IPS-18c (cell line): ENCODE results near the gene TIMP3.

ENCODE experiments used
- H3K4me3 ChIP-seq: 2 replicates; pipeline ENCODE4 v1.7.0; 2013; ENCODE audit warnings: low read depth, mild to moderate bottlenecking, low read length, moderate library complexity; ENCODE audit not compliant: insufficient read depth
- H3K9me3 ChIP-seq: one replicate; pipeline ENCODE4 v1.6.1; 2013; ENCODE audit warnings: mild to moderate bottlenecking, low read length, moderate library complexity; ENCODE audit not compliant: control insufficient read depth, insufficient read depth

Gene TIMP3

DNA sequence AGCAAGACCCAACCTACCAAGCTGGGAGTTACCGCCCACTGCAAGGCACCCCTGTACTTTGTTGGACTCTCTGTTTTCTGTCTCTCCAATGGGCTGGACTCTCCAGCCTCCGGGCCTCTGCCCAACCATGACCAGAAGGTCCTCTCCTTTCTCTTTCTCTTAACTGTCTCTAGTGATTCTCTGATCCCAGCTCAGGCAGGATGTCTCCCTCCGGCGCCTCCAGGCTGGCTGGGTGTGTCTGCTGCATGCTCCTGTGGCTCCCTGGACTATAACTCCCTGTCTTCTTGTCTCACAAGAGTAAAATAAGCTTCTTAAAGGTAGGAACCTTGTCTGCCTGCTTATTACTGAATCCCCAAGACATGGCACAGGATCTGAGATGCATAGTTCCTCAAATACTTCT lies 36.3 kb downstream of the TIMP3 start:
- H3K4me3 ChIP-seq: no peak overlapping the region
- no peaks in the 10 kb centered on the region for H3K9me3 ChIP-seq

DNA sequence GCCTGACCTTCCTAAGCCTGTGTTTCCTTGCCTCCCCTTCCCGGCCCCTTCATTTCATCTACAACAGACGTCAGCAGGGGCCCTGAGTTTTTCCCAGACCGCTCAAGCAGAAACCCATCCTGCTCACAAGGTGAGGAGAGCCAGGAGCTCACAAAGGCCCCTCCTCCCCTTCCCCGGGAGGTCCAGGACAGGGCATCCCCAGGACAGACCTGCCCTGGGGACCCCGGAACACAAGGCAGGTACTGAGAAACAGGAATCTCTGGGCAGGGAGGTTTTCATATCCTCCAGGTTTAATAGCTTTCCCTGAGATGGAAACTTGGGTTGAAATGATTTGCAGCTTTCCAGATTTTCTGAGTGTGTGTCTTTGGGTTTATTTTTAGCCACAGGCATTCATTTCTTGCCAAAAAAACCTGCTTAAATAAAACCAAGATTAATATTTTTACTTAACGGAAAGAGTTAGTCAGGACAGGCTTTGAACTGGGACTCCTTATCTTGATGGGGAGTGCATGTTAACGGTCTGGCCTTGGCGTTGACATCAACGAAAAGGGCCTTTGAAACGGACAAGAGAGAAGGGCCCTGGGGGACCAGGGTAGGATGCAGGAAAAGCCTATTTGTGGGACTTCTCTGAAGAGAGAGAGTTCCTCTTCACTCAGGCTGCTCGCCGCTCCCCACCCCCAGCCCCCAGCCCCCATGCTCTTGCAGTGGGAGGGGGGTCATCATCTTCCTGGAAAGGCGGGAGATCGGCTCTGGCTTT lies 38.5 kb downstream of the TIMP3 start:
- H3K4me3 ChIP-seq: no peak overlapping the region

DNA sequence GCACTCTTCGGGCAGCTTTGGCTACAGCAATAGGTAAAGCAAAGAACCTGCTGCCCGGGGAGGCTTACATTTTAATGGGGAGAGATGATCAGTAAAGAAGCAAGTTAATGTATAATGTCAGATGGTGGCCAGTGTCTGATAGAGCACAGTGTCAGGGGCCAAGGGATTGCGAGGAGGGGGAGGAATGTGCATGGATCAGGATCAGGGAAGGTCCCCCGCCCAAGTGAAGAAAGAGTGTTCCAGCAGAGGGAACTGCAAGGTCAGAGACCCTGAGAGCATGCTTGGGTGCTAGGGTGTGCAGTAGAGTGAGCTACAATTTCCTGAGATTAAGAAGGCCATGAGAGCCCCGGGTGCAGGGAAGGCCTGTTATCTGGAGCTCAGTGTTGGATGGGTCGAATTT lies 39.7 kb downstream of the TIMP3 start:
- H3K4me3 ChIP-seq: no peak overlapping the region
- no peaks in the 10 kb centered on the region for H3K9me3 ChIP-seq

More for the DNA sequence above, 38.5 kb downstream of the TIMP3 start:
- no peaks in the 10 kb centered on the region for H3K9me3 ChIP-seq

DNA sequence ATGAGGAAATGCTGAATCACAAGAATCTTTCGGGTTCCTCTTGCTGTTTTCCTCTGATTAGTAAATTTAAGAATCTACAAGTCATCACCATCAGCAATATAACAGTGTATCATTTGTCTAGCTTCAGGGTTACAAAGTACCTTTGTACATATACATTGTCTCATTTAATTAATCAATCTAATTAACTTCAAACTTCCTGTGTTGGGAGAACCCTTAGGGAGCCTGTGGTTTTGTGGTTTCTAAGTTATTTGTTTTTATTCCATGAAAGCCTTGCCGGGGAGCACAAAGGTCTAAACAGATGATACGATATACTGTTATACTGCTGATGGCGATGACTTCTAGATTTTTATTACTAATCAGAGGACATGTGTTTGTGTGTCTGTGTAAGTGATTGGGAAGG lies 41.0 kb downstream of the TIMP3 start:
- Histone ChIP-seq H3K4me3 (no peak overlapping the region), H3K9me3 (no peaks in the 10 kb centered on the region)

DNA sequence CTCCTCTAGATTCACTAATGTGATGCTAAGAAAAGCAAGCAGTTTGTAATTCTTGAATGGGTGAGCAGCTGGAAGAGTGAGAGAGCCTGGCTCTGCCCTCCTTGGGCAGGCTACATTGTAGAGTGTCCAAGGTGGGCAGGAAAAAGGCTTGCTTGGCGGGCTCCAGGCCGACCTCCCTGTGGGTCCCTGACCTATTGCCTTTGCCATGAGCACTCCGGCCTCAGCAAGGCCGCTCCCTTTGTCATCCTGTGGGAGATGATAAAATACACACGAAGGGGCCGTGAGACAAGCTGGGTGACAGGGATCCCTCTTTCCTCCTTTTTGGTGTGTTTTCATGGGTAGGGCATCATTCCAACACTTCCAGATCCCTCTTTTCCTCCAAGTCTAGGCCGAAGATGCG lies 41.8 kb downstream of the TIMP3 start:
- no peak overlapping the region for H3K4me3 ChIP-seq
- no peaks in the 10 kb centered on the region for H3K9me3 ChIP-seq

DNA sequence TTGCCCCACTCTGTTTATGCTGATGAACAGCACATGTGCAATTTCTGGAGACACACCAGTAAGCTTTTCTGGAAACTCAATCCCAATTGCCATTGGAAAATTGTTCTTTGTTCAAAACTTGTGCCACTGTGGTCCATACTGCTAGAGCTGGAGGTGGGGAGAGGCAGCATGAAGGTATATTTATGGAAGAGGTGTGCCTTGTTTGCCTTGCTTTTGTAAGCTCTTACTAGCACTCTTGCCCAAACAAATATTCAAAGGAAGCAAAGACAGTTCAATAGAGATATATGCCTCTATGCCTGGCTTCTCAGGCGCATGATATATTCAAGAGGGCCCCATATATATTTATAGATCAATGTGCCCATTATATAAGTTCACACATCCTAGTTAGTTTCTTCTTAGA lies 42.7 kb downstream of the TIMP3 start:
- no peak overlapping the region for H3K4me3 ChIP-seq
- no peaks in the 10 kb centered on the region for H3K9me3 ChIP-seq

DNA sequence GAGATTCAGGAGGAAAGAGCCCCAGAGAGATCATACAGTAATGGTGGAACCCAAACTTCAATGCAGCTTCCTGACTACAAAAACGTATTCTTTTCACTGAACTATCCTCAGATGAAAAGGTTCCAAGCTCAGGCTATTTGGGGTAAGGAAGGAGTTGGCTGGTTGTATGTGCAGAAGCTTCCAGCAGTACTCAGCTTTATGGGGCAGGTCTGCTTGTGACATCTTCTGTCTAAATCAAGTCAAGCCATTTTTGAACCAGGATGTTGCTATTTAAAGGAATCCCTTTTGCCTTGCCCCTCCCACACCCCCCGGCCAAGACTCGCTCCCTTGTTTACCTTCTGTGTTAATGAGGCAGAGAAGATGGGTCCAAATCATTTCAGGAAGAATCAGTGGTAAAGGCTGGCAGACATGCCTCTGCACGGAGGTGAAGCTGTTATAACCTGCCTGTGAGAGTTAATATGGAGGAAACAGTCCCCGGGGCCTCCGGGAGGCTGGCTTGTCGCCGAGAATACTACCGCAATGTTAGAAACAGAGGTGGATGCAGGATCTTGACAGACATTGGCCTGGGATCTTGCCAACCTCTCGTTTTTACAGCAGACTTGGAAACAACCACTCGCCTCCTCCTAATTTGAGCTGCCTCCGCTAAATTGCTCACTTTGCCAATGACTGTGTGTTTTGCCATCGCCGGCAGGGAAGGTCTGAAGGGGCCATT lies 45.4 kb downstream of the TIMP3 start:
- Histone ChIP-seq H3K9me3 (no peaks in the 10 kb centered on the region), H3K4me3 (no peak overlapping the region)

DNA sequence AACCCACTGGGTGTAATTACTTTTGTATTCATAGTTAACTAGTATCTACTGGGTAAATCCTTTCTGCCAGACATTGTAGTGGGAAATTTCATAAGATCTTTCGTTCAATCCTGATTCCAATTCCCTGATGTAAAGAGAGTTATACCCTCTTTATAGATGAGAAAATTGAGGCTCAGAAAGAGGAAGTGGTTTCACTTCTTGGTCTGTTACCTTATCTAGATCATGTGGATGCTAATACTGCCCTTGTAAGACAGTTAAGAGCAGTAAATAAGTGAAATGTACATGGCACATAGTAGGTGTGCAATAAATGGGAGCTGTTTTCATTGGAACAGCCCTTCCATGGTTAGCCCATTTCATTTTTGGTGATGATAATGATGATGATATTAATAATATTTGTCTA lies 46.7 kb downstream of the TIMP3 start:
- Histone ChIP-seq H3K4me3 (no peak overlapping the region), H3K9me3 (no peaks in the 10 kb centered on the region)

DNA sequence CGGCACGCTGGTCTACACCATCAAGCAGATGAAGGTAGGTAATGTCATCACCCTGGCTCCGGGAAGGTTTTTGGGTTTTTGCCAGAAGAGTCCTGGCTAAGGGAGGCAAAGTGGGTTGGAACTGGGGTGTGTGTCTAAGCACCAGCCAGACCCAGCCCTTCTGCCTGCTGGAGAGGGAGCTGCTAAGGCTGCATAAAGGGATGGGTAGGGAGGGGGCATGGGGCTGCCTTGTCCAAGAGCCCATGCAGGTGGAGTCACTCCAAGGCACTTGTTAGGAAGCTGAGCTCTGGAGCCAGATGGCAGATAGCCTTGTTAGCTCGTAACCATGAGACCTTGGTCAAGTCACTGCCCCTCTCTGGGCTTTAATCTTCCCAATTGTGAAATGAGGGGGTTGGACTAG lies 48.0 kb downstream of the TIMP3 start:
- H3K9me3 ChIP-seq: no peaks in the 10 kb centered on the region
- H3K4me3 ChIP-seq: no peak overlapping the region

DNA sequence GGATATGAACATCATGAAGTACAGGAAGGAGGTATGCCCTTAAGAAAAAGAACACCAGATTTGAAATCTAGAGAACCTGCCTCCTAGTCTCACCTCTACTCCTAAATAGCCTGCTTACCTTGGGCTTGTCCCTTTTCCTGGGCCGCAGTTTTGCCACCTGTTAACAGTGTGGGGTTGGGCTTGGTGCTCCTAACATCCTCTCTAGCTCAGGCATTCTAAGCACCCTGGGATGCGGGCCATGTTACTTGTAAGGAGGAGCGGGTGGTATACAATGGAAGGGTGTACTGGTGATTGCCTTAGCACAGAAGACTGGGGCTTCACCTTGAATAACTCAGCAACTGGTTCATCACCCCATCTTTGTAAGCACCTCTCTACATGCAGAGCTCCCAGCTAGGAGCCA lies 48.7 kb downstream of the TIMP3 start:
- Histone ChIP-seq H3K4me3 (no peak overlapping the region), H3K9me3 (no peaks in the 10 kb centered on the region)

DNA sequence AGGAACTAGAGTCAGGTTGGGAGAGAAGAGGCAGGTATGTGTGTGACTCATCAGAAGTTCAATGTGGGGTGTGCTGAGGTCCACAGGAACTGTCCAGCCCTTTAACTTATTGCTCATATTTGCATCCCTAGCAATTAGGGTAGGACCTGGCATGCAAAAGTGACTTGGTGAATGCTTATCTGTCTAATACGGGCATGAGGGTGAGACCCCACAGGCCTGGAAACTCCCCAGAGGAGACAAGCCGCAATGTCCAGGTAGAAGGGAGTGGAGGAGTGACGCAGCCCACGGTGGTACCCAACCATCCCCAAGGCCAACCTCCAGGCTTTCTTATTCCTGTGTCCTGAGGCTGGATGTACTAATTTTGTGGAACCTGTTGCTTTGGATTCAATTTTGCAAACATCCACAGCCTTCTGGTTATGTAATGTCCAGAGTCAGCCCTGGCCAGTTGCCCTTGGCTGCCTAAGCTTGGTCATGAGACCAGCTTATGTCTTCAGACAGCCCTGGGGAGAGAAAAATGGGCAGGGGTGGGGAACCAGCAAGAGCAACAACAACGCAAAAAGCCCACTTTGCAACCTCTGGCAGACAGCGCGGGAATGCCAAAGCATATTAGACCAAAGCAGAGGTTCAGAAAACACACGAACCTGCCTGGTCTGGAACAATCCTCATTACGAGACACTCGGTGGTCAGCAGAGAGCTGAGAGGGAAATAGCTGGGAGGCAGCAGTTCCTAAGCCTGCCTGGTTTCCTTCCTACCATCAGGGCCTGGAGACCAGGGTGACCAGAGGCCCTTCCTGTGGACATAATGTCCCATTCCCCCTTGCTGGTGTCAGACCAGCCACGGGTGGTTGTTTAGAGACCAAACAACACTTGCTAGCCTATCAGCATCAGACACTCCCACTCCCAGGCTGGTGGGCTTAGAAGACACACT lies 49.3 kb downstream of the TIMP3 start:
- H3K9me3 ChIP-seq: no peaks in the 10 kb centered on the region
- H3K4me3 ChIP-seq: no peak overlapping the region

DNA sequence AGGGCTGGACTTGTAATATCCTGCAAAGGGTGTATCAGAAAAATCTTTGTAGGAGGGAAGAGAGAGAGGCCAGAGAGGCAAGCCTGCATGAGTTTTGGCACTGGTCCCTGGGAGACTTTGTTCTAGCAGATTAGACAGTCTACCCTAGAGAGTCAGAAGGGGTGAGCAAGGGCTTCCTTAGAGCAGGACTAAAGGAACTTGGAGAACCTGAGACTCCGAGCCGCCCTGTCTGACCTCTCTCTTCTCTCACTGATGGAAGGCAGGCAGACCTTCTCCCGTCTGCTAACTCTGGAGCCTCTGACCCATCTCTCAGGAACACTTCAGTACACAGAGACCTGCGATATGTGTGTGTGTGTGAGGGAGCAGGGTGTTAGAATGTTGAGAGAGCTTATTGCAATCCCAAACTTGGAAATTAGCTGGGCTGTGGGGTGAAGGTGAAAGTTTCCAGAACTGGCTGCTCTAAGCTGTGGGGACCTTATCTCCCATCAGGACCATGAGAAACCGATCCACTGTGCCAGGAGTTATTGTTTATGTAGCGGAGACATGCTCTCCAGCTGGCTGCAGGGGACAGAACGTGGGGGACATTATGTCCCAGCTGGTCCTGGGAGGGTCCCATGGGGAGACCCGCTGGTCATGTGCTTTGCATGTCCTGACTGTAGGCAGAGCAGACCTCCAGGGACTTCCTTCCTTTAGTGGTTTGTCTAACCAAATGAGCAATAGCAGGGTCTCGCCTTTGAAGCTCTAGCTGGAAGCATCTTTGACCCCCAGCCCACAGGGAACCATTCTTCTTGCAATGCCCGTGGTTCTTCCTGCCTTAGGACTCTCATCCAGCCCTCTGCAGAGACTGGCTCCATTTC lies 51.1 kb downstream of the TIMP3 start:
- H3K4me3 ChIP-seq: no peak overlapping the region
- no peaks in the 10 kb centered on the region for H3K9me3 ChIP-seq

DNA sequence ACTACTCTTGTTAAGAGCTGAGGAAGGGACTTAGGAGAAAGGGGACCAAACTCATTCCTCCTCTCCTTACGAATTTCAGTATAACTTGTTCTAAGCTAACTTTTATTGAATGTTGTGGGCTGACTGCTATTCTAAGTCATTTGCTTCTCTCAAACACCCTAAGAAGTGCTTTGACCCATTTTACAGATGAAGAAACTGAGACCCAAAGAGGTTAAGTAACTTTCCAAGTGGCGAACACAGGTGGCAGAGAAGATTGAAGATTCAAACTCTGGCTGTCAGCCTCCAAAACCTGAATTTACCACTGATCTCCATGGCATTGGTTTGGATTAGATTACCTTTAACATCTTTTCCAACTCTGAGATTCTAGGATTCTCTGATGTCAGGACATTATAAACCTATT lies 52.2 kb downstream of the TIMP3 start:
- Histone ChIP-seq H3K4me3 (no peak overlapping the region), H3K9me3 (no peaks in the 10 kb centered on the region)

DNA sequence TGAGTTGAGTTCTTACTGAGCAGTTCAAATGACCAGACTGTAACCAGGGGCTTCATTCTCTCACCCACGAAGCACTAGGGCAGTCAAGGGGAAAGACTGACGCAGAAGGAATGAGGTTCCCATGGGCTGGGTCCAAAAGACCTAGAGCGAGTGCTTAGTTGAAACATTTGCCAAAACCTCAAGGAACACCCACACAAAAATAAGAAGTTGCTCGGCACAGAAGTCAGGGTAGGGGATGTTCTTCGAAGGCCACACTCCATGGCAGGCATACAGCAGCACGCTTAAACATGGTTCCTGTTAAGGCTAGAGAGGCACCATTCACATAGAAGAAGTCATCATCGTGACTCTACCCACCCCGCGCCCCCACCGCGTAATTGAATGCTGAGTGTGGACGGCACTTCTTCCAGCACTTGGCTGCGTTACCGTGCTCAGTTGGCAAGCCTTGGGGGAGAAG lies 52.9 kb downstream of the TIMP3 start:
- Histone ChIP-seq H3K9me3 (no peaks in the 10 kb centered on the region), H3K4me3 (no peak overlapping the region)

DNA sequence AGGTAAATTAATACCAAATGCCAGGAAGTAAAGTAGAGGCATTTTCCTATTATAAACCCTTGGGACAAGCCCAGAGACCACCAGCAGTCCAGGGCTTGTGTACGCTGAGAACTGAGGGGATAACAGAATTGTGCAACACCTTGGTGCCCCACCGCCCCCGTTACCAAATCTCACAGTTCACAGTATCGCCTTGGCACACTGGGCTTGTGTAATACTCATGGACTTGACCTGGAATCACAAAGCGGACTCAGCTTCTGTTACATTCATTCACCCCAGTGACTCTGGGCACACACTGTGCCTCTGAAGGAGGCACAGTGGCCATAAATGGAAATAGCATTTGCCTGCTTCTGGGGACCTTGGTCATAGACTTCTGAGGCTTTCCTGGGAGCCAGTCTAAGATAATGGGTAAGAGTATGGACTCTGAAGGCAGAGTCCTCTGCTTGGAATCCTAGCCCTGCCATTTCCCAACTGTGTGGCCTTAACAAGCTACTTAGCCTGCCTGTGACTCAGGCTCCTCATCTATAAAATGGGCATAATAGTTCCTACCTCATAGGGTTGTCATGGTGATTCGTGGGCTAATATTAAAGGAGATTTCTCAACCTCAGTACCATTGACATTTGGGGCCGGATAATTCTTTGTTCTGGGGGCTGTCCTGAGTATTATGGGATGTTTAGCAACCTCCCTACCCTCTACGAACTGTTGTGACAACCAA lies 53.7 kb downstream of the TIMP3 start:
- H3K9me3 ChIP-seq: no peaks in the 10 kb centered on the region
- no peak overlapping the region for H3K4me3 ChIP-seq

DNA sequence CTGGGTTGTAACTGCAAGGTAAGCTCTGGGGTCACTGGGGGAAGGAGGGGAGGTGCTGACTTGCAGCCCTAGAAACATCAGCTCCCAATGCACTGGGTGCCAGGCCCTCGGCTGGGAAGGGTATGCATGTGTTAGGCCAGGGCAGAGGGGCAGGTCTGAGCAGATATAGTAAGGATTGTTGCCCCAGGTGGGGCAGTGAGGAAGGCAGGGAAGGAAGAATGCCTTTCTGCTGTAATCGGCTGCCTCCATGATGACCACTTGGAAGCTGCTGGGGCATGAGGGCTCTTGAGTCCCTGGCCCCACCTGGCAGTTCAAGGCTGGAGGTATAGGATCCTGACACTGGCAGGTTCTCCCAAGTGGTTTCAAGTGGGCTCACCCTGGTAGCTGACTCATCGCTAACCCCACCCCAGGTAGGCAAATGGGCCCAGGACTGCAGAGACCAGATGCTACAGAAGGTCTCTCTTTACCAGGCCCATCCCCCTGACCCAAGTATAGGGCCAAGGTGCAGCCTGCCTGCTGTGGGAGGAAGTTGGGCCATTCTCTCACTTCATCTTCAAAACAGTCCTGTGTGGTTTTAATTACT lies 56.7 kb downstream of the TIMP3 start:
- no peaks in the 10 kb centered on the region for H3K9me3 ChIP-seq
- H3K4me3 ChIP-seq: no peak overlapping the region
